ENCODE results near the gene LRIG1.

The LRIG1 gene

DNA sequence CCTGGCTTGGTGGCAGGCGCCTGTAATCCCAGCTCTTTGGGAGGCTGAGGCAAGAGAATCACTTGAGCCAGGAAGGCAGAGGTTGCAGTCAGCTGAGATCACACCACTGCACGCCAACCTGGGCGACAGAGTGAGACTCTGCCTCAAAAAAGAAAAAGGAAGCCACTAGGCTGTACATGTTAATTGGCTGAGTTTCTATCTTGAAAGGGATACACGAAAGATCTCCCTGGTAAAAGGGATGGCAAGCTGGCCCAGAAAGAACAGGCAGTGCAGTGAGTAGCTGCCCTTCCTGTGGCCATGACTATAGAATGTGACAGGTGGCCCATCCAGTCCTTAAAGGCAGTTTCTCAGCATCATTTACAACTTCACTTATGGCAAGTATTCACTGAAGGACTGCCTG lies 12.3 kb downstream of the LRIG1 start:
- DNase-seq (ENCODE audit: low read depth in 2 of 2), result no peak

DNA sequence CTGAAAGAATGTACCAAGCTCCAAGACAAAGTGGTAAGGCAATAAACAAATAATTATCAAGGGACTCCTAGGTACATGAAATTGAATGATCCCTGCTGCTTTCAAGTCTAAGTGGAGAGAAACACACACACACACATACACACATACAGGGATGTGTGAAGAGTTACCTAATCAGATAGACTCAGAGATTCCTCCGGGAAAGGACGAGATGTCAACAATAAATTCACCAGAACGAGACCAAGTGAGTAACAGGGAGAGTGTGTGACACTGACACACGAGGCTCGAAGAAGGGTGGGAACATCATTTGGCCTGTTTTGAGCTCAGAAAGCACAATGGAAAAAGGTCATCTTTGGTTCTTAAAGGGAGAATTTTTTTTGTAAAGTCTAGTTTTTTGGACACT lies 13.4 kb downstream of the LRIG1 start:
- DNase-seq (ENCODE audit: low read depth in 2 of 2), result no peak

DNA sequence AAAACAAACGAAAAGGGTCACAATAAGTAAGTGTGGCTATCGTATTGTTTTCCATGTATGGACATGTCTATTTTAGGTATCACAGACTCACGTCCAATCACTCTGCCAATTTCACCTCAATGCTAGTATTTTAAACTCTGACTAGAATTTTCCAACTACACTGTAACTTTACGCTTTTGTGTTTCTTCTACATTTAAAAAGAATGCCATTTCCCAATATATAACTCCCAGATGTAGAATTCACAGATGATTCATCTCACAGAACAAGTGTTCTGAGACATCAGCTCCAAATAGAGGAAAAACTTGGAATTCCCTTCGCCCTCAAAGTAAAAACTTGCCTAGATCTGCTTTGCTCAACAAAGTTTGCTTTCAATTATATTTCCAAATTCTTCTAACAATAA lies 14.2 kb downstream of the LRIG1 start:
- DNase-seq (ENCODE audit: low read depth in 2 of 2), result no peak

DNA sequence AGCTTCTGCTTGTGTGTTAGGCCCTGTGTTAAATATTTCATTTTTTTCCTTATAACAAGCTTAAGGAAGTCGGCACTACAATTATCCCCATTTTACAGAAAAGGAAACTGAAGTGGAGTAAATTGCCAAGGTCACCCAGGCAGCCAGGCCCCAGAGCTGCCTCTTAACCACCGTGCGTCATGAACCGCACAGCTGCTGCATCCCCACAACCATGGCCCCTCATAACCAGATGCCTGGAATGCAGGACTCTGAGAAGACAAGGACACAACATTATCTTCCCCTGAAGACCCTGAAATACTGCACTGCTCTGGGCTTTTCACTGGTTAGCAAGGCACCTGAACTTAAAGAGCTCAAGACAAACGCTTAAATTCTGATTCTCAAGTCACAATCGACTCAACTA lies 14.6 kb downstream of the LRIG1 start:
- no peak for DNase-seq (ENCODE audit: low read depth in 2 of 2)

DNA sequence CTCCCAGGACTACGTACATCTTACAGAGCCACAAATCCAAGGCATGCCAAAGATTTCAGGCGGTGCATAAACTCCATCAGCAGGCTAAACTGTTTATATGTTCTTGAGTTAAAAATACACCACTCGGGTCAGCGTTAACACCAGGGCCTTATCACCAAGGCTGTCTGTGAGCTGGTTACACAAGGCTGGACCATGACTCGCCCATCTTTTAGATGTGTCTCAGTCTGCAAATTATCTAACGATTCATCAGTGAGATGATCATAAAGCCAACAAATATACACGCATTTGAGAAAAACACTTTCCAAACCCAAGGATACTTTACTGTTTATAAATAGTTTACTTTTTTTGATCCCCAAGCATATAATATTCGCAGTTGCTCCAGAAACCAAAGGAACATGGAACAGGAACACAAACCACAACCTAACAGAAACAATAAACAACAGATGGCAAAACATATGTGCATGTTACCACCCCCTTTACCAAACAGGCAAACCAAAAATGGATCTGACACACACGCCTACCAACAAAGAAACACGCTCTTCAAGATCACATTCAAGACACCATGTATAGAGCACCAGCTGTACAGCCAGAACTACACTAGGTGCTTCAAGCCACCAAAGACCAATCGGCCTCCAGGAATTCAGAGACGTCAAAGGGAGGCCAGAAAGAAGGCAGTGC lies 15.4 kb downstream of the LRIG1 start:
- DNase-seq (ENCODE audit: low read depth in 2 of 2), result no peak

DNA sequence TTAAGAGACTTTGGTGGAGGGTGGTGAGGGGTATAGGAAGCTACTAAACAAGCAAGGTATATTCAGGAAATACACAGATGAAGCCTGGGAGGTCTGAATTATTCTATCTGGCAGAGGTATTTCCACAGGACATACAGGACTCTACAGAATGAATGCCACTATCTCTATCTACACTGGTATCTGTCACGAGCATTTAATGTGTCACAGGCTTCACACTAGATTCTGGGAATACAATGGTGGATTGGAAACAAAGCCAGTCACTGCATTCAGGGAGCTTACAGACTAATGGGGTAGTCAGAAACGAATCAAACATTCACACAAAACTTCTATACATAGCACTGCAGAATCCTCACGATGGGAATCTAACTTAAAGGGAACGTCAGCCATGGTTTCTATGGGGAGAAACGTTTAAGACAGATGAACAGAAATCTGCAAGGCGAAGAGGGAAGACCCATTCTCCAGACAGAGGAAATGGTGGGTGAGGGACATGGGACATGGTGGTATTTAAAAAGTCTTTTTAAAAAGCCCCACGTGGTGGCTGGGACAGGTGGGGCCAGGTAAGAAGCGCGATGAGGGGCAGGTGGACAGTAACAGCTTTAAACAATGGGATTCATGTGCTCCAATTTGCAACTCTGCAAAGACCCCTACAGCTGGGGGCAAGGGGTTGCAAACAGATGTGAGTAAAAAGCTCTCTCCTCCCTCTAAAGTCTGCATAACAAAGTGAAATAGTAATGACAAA lies 16.5 kb downstream of the LRIG1 start:
- DNase-seq (ENCODE audit: low read depth in 2 of 2), result no peak

DNA sequence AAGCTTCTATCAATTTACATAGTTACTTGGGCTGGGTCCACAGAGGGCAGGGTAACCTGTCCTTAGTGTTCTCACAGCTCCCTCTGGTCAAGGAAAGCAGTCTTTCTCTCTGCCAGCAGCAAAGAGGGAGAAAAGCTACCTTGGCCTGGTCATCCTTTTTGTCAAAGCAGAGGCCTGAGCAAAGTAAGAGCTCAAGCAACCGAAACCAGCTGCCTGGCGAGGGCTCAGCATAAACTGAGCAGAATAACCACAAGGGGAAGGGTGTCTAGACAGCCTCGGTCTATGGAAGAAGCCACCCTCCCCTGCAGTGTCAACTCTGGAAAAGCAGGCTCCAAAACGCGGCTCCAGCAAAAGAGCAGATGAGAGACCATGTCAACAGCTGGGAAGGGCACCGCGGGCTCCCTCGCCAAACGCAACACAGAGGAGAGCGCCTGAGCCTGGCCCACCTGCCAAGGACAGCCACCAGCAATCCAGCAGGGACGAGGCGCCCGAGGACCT lies 17.4 kb downstream of the LRIG1 start:
- no peak for DNase-seq (ENCODE audit: low read depth in 2 of 2)

DNA sequence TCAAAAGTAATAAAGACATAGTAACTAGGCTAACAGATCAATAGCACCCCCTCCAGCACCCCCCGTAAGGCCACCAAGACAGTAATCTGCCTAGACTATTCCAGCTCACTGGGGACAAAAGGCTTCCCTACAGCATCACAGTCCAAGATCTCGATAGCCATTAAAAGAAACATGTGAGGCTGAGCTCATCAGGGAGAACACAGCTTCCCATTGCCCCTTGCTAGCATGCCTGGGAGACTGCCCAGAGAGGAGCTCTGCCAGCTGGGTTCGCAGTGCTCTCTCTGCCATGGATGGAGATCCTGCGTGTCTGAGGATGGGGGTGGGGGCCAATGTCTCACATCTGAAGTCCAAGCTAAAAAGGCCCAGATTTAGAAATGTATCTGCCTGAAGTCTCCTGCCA lies 17.8 kb downstream of the LRIG1 start:
- DNase-seq (ENCODE audit: low read depth in 2 of 2), result no peak

- DNase-seq (ENCODE audit: low read depth in 2 of 2), result no peak
Observed at GRCh38 chr3:66482018-66482404, 18.8 kb downstream of the LRIG1 start.

DNA sequence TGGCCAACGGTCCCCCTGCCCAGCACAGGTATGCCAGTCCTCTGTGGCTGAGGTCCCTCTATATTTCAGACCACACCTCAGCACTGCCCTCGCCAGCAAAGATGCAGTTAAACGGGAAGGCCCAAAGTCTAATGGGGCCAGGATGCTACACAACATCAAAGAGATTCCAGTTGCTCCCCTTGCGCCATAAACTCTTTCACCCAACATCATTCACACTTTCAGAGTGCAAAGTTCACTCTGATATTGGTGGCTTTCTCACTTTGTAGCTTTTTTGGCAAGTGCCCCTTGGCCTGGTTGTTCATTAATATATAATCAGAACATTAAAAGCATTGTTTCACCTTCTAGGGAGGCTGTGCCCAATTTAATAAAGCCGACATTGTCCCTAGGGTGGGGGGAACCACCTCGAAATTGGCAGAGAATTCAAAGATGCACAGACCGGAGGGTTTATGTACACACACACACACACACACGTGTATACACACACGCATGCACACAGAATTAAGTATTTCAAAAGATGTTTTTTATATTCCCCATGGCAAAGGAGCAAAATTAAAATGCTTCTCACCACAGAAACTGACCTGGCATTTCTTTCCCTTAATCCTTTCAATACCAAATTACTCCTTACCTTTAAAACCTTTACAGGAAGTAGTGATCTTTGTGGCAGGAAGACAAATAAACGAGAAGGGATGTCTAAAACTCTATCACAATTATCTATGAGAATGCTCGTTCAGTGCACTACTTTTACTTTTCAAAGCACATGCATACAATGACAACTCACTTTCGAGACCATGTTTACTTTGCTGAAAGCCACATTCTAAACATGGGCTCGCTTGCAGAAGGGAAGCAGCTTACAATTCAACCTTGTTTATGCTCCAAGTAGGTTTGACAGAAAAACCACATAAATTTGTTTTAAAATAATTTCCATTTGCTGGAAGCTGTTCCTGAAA lies 19.5 kb downstream of the LRIG1 start:
- no peak for DNase-seq (ENCODE audit: low read depth in 2 of 2)

DNA sequence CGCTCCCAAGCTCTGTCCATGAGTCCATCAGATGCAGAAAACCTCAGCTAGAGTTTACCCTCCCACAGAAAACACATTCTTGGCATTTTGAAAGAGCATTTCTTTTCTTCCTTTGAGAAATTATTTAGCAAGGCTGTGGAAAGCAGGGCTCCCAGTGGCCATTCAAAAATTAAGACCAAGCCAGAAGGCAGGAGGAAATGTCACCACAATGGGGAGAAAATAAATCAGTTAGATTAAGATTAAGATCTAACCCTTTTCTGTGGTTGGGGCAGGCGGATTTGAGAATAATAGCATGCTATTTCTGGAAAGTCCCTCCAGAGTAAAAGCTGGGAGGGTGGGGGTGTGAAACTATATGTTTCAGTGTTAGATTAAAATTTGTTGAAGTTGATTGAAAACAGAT lies 20.2 kb downstream of the LRIG1 start:
- no peak for DNase-seq (ENCODE audit: low read depth in 2 of 2)

GRCh38 chr3:66479532-66479947 lies 21.3 kb downstream of the LRIG1 start:
- DNase-seq (ENCODE audit: low read depth in 2 of 2), result no peak

DNA sequence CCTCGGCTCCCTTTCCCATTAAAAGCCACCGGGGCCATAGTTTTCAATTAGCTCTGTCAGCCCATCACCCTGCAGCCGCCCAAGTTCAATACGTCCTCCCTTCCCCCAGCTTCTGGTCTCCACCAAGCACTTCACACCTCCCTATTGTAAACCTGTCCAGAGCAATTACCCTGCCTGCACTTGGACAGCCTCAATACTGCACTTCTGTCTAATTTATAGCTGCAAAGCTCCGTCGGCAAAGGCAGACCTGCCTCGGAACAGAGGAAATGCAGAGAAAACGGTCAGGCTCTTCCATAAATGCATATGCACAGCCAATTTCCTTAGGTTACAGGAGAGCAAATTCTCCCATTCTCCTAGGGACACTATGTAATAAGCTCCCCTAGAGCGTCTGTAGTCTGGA lies 21.9 kb downstream of the LRIG1 start:
- no peak for DNase-seq (ENCODE audit: low read depth in 2 of 2)

GRCh38 chr3:66477856-66478255 lies 23.0 kb downstream of the LRIG1 start:
- DNase-seq (ENCODE audit: low read depth in 2 of 2), result no peak

DNA sequence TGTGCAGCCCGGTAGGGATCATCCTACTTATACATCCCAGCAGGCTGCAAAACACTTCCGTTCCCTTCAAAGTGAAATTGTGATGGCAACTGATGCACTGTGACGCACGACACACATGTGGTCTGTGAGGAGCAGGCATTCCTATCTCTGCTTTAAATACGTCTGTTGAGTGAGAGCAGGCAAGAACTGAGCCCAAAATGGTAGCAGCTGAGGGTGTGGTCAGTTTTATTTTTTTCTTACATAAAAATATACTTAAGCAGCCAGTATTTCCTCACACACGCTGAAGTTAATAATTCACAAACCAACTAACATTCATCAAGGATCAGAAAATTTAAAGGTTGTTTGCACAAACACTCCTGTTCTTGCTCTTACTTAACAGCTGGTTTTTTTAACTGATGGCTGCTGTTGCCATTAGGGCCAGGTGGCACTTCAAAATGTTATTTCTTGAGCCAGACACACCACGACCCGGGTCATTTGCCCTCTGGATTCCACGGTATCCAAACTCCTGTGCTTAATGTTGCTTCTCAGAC lies 23.9 kb downstream of the LRIG1 start:
- DNase-seq (ENCODE audit: low read depth in 2 of 2), result no peak

DNA sequence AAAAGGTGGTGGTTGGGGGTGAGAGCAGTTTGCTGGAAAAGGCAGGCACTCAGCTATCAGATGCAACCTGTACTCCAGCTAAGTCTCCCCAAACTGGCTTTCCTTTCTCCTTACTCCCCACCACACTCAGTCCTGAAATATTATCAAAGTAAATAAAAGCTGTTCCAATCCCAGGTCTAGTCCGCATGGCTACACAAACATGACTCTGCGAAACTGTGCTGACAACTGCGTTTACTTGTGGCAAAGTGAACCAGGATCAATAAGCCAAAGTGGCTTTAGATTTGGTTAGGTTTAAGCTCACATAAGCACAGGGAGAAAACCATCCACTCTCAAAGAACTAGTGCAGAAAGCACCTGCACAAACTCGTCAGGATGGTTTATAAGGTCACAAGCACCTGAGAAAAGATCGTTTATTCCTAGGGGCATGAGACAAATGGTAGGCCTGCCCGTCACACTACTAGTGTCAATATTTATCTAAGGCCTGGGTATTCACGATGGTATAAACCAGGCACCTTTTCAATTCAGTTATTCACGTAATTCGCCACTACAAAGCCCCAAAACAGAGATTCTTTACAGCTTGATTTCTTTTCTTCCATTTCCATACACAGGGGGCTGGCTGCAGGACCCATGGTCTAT lies 25.3 kb downstream of the LRIG1 start:
- no peak for DNase-seq (ENCODE audit: low read depth in 2 of 2)

- no peak for DNase-seq (ENCODE audit: low read depth in 2 of 2)
Observed at GRCh38 chr3:66473692-66474091, 27.1 kb downstream of the LRIG1 start.

- no peak for DNase-seq (ENCODE audit: low read depth in 2 of 2)
Observed at GRCh38 chr3:66473181-66473580, 27.6 kb downstream of the LRIG1 start.

- peak; percentile 34 to 47 for DNase-seq (ENCODE audit: low read depth in 2 of 2)
Observed at GRCh38 chr3:66472313-66473134, 28.3 kb downstream of the LRIG1 start.

DNA sequence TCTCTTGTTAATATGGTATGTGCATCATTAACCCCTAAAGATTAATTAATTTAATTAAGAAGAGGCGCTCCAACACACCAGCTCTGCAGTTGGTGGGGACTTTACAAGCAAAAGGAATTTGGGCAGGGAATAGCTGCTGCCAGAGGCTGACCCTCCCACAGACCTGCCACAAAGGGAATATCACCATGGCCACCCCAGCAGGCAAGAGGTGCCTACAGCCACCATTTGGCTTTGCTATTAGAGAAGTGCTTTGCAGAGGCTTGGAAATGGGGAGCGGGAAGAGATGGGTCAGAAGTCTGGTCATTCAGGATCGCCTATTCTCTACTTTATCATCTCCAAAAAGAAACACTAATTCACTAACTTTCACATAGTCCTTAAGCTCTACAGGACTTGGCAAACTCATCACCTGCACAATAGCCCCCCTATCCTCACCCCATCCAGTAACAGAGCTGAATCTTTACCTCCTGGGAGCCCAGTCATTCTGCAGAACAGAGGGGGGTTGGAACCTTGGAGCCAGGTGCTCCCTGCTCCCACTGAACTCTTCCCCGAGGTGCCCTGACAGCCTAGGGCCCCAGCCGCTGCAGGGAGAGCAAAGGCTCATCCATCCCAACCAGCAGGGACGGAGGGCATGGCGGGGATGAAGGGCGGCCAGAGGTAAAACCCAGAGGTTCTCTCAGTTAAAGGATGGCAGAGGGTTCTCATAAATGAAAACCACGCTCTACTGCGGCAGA lies 29.7 kb downstream of the LRIG1 start:
- DNase-seq (ENCODE audit: low read depth in 2 of 2), result no peak
